Suprapubic skin (tissue), 4 donors: ENCODE data around the gene SLC28A1. TPM values are rescaled to one million over a fixed set of nuclear protein-coding genes. Genes with fewer than 3 reads are reported as not detected.

Source experiments
- DNase-seq, 2 donors: peaks; one replicate each; pipeline ENCODE4 v3.0.0-alpha.2; 2019; ENCODE audit warnings: low spot score in 2 of 2
- H3K27ac ChIP-seq: fragments of 200-600 bp; sonication (generic); one replicate; pipeline ENCODE4 v1.5.1; 2019
- H3K27me3 ChIP-seq: fragments of 200-600 bp; sonication (generic); one replicate; pipeline ENCODE4 v1.5.1; 2019
- H3K36me3 ChIP-seq: fragments of 200-600 bp; sonication (generic); one replicate; pipeline ENCODE4 v1.5.1; 2019
- H3K4me1 ChIP-seq: fragments of 200-600 bp; sonication (generic); one replicate; pipeline ENCODE4 v1.5.1; 2019
- H3K4me3 ChIP-seq: fragments of 200-600 bp; sonication (generic); one replicate; pipeline ENCODE4 v1.5.1; 2019; ENCODE audit warnings: mild to moderate bottlenecking
- H3K9me3 ChIP-seq: fragments of 200-600 bp; sonication (generic); one replicate; pipeline ENCODE4 v1.5.1; 2019
- EP300 ChIP-seq: sonication (generic); formaldehyde crosslinking; IDR thresholded peaks from one replicate; pipeline ENCODE4 v1.6.1; 2017; ENCODE audit warnings: antibody characterized with exemption
- POLR2A ChIP-seq, 2 donors: fragments of 450-650 bp; IDR thresholded peaks; one replicate each; pipeline ENCODE4 v1.6.1; 2017; ENCODE audit warnings: antibody characterized with exemption in 2 of 2, mild to moderate bottlenecking in 2 of 2, moderate library complexity in 2 of 2
- POLR2AphosphoS5 ChIP-seq, 3 donors: sonication (generic); formaldehyde crosslinking; IDR thresholded peaks; one replicate each; pipeline ENCODE4 v1.6.1; 2017; ENCODE audit warnings: antibody characterized with exemption in 3 of 3
- WGBS: methylation state at CpG from one replicate; pipeline ENCODE4 v1.1.5; 2018; 5-methylcytosine and 5-hydroxymethylcytosine counted together
- total RNA-seq, 4 donors: library from RNA; depleted of rRNA; stranded (reverse); fragments of >200 nt; gene quantifications; one replicate each; pipeline ENCODE4 v1.1.0, GENCODE V29; 2016
- TF ChIP-seq, protein P1 (sequence below), 2 donors: fragments of 200-600 bp in 1 of 2; fragments of 450-650 bp in 1 of 2; sonication (generic) in 1 of 2; IDR thresholded peaks; one replicate each; pipeline ENCODE4 v1.5.1; 2016 to 2019; ENCODE audit warnings: antibody characterized with exemption in 2 of 2, mild to moderate bottlenecking in 1 of 2, moderate library complexity in 1 of 2

The SLC28A1 gene
- total RNA-seq, 4 donors from 2014 or later, result not detected

DNA sequence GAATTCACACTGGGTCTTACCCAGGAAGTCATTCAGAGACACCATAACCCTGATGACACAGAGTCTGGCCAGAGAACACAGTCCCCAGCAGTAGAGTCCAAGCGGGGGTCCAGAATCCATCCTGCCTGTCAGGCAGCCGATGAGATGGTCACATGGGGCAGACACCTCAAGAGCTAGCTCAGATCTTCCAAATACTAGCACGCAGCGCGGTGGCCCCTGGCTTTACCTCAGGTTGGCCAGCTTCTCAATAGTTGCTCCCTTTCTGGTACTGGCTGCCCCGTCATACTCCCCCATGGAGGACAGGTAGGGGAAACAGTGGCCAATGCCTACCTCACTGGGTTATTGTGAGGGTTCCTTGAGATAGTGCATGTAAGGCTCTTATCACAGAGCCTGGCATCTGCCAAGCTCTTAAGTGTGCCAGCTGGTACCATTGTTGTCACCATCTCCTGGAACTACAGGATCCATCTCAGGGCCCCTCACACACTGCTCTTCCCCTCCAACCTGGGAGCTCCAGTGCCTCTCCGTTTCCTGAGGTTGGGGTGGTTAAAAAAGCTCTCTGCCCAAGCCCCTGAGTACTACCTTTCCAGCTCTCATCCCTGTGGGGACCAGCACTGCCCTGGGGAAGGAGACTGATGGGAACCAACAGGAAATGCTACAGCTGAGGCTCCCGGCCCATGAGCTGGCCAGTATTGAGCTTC, 3.5 kb upstream of the SLC28A1 start:
- DNase-seq, result no peak
- H3K36me3 ChIP-seq, result no peaks in the 10 kb centered on the region
- no peak overlapping the region for H3K27ac ChIP-seq
- no peaks in the 10 kb centered on the region for H3K4me1 ChIP-seq
- 97% methylated on average over 5 of the region's 8 CpGs for WGBS
- no peak overlapping the region for H3K4me3 ChIP-seq
- H3K27me3 ChIP-seq, result no peaks in the 10 kb centered on the region
- no peaks in the 10 kb centered on the region for H3K9me3 ChIP-seq
- TF ChIP-seq, protein P1, sequence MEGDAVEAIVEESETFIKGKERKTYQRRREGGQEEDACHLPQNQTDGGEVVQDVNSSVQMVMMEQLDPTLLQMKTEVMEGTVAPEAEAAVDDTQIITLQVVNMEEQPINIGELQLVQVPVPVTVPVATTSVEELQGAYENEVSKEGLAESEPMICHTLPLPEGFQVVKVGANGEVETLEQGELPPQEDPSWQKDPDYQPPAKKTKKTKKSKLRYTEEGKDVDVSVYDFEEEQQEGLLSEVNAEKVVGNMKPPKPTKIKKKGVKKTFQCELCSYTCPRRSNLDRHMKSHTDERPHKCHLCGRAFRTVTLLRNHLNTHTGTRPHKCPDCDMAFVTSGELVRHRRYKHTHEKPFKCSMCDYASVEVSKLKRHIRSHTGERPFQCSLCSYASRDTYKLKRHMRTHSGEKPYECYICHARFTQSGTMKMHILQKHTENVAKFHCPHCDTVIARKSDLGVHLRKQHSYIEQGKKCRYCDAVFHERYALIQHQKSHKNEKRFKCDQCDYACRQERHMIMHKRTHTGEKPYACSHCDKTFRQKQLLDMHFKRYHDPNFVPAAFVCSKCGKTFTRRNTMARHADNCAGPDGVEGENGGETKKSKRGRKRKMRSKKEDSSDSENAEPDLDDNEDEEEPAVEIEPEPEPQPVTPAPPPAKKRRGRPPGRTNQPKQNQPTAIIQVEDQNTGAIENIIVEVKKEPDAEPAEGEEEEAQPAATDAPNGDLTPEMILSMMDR (IDR thresholded peaks at IDR 0.05), result no peak
- TF ChIP-seq POLR2A (IDR thresholded peaks at IDR 0.05), result no peak
- TF ChIP-seq POLR2AphosphoS5 (IDR thresholded peaks at IDR 0.05), result no peak
- no peak for TF ChIP-seq EP300

DNA sequence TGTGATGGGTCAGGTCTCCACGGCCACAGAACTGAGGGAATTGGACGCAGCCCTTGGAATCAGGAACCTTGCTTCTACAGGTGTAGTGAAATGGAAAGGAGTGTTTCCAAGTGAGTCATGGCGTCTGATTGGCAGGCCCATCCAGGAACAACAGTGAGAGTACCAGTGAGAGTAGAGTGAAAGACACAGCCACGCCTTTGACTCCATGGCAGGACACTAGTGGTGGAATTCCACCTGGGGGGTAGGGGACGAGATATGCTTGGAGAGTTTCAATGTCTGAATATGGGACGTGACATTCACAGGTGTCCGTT, 3.0 kb upstream of the SLC28A1 start:
- 85% methylated on average over 6 of the region's 7 CpGs for WGBS
- DNase-seq, result no peak
- no peaks in the 10 kb centered on the region for H3K27me3 ChIP-seq
- H3K4me1 ChIP-seq, result no peaks in the 10 kb centered on the region
- no peak overlapping the region for H3K4me3 ChIP-seq
- H3K27ac ChIP-seq, result no peak overlapping the region
- no peak for TF ChIP-seq POLR2A (IDR thresholded peaks at IDR 0.05)
- TF ChIP-seq, protein P1 (IDR thresholded peaks at IDR 0.05), result no peak
- no peak for TF ChIP-seq POLR2AphosphoS5 (IDR thresholded peaks at IDR 0.05)
- no peak for TF ChIP-seq EP300
- no peaks in the 10 kb centered on the region for H3K9me3 ChIP-seq
- no peaks in the 10 kb centered on the region for H3K36me3 ChIP-seq

DNA sequence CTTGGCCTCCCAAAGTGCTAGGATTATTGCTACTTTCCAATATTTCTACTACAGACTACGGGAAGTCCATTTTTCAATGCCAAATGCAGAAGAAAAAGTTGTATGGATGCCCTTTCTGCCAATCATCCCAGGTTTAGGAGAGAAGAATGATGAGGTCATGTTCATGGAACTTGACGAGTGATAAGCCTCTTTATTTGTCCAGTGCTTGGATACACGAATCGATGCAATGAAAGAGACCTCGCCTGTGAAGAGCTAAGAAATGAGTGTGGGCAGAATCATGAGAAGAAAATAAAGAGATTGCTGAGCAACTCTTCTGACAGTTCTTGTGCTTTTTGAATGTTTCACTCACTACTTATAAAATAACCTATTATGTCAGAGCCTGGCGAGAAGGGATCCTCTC, 996 bp upstream of the SLC28A1 start:
- no peaks in the 10 kb centered on the region for H3K4me1 ChIP-seq
- 90% methylated on average over 6 of the region's 6 CpGs for WGBS
- DNase-seq, result no peak
- no peak overlapping the region for H3K4me3 ChIP-seq
- no peak for TF ChIP-seq POLR2AphosphoS5 (IDR thresholded peaks at IDR 0.05)
- no peak for TF ChIP-seq EP300
- no peak for TF ChIP-seq POLR2A (IDR thresholded peaks at IDR 0.05)
- TF ChIP-seq, protein P1 (IDR thresholded peaks at IDR 0.05), result no peak
- no peak overlapping the region for H3K27ac ChIP-seq
- H3K27me3 ChIP-seq, result no peaks in the 10 kb centered on the region
- no peaks in the 10 kb centered on the region for H3K9me3 ChIP-seq
- no peaks in the 10 kb centered on the region for H3K36me3 ChIP-seq

DNA sequence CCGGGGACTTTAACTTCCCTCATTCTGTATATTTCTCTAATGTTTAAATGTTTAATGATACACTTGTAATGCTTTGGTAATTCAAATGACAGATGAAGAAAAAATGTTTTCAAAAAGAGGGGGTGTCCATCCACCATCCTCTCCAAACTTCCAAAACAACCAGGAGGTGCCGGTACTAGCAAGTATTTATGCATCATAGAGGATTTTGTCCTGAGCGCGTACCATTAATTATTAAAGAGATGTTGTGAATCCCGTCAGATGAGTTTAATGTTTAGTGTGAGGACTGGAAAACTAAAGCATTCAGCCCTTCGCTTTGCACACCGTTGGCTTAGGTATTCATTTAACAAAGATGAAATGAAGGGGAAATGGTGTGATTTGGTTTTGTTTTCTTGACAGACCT, 1.3 kb downstream of the SLC28A1 start:
- no peak overlapping the region for H3K4me3 ChIP-seq
- H3K9me3 ChIP-seq, result no peaks in the 10 kb centered on the region
- TF ChIP-seq POLR2AphosphoS5 (IDR thresholded peaks at IDR 0.05), result no peak
- TF ChIP-seq EP300, result no peak
- TF ChIP-seq POLR2A (IDR thresholded peaks at IDR 0.05), result no peak
- TF ChIP-seq, protein P1 (IDR thresholded peaks at IDR 0.05), result no peak
- no peaks in the 10 kb centered on the region for H3K36me3 ChIP-seq
- H3K27me3 ChIP-seq, result no peaks in the 10 kb centered on the region
- H3K27ac ChIP-seq, result no peak overlapping the region
- no peaks in the 10 kb centered on the region for H3K4me1 ChIP-seq
- 93% methylated on average over 7 of the region's 7 CpGs for WGBS
- no peak for DNase-seq

DNA sequence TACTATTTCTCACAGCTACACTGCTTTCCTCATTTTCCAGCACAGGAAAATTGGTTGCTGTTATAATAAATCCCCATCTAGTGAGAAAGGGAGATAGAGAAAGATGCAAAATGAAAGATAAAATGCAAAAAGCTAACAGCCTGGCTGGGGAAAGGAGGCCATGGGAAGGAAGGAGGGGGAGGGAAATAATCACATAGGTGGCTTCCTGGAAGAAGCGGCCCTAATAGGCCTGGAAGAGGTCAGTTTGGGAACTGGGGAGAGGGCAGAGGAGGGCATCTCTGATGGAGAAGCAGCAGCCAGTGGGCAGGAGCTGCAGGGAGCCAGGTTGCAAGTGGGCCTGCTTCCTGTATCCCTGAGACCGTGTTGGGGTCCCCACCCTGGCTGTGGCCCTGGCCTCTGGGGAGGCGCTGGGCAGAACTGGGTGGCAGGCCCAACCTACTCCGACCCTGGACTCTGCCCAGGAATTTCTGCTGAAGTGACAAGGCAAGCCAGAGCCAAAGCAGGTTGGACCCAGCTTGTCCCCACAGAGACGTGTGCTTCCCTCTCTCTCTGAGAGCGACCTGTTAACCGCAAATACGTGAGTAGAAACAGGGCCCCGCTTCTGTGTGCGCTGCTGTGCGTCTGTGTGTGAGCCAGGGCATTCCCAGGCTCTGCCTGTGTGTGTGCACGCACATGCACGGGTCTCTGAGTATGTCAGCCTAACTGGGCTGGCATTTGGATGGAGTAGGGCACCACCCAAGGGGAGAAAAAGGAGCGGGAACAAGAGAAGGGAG, 1.9 kb downstream of the SLC28A1 start:
- H3K4me1 ChIP-seq, result no peaks in the 10 kb centered on the region
- TF ChIP-seq EP300, result no peak
- no peak for TF ChIP-seq POLR2A (IDR thresholded peaks at IDR 0.05)
- TF ChIP-seq, protein P1 (IDR thresholded peaks at IDR 0.05), result no peak
- TF ChIP-seq POLR2AphosphoS5 (IDR thresholded peaks at IDR 0.05), result no peak
- WGBS, result 88% methylated on average over 13 of the region's 14 CpGs

More for the DNA sequence above, 1.9 kb downstream of the SLC28A1 start:
- DNase-seq, result no peak
- no peak overlapping the region for H3K27ac ChIP-seq
- H3K27me3 ChIP-seq, result no peaks in the 10 kb centered on the region
- no peak overlapping the region for H3K4me3 ChIP-seq
- H3K36me3 ChIP-seq, result no peaks in the 10 kb centered on the region
- H3K9me3 ChIP-seq, result no peaks in the 10 kb centered on the region
